ENCODE measurements around the gene TSSK6.

The TSSK6 gene

GRCh38 chr19:19552798-19553197, 37.5 kb upstream of the TSSK6 start:
- H3K27ac ChIP-seq (ENCODE audit: low read depth, low read length): no peak overlapping the region
- H3K27me3 ChIP-seq (ENCODE audit: control insufficient read depth in 1 of 2, insufficient read depth in 2 of 2, low read length in 2 of 2): peaks cover 0 to 6% of the 10 kb centered on the region in 2 donors
- H3K36me3 ChIP-seq (ENCODE audit: control insufficient read depth in 1 of 2, insufficient read depth in 2 of 2, low read length in 2 of 2): no peaks in the 10 kb centered on the region
- H3K4me3 ChIP-seq (ENCODE audit: low read depth in 1 of 2, low read length in 2 of 2): no peak overlapping the region
- no peak overlapping the region for H3K9ac ChIP-seq (ENCODE audit: low read depth in 1 of 2, low read length in 2 of 2)
- no peaks in the 10 kb centered on the region for H3K4me1 ChIP-seq (ENCODE audit: control insufficient read depth in 1 of 2, insufficient read depth in 2 of 2, low read length in 2 of 2)
- peaks cover 0 to 2% of the 10 kb centered on the region in 2 donors for H3K9me3 ChIP-seq (ENCODE audit: control insufficient read depth in 1 of 2, low read length in 2 of 2)

- H3K9me3 ChIP-seq (ENCODE audit: control insufficient read depth in 1 of 2, low read length in 2 of 2): peaks cover 0 to 2% of the 10 kb centered on the region in 2 donors
- no peak overlapping the region for H3K27ac ChIP-seq (ENCODE audit: low read depth, low read length)
Observed at GRCh38 chr19:19551853-19552192, 36.5 kb upstream of the TSSK6 start.

GRCh38 chr19:19550972-19551852, 35.9 kb upstream of the TSSK6 start:
- Histone ChIP-seq H3K27me3 (ENCODE audit: control insufficient read depth in 1 of 2, insufficient read depth in 2 of 2, low read length in 2 of 2) (peaks cover 4 to 13% of the 10 kb centered on the region in 2 donors), H3K36me3 (ENCODE audit: control insufficient read depth in 1 of 2, insufficient read depth in 2 of 2, low read length in 2 of 2) (no peaks in the 10 kb centered on the region), H3K27ac (ENCODE audit: low read depth, low read length) (no peak overlapping the region), H3K4me3 (ENCODE audit: low read depth in 1 of 2, low read length in 2 of 2) (no peak overlapping the region), H3K9ac (ENCODE audit: low read depth in 1 of 2, low read length in 2 of 2) (no peak overlapping the region), H3K9me3 (ENCODE audit: control insufficient read depth in 1 of 2, low read length in 2 of 2) (peaks cover 0 to 2% of the 10 kb centered on the region in 2 donors), H3K4me1 (ENCODE audit: control insufficient read depth in 1 of 2, insufficient read depth in 2 of 2, low read length in 2 of 2) (no peaks in the 10 kb centered on the region)

More at GRCh38 chr19:19551853-19552192, 36.5 kb upstream of the TSSK6 start:
- Histone ChIP-seq H3K9ac (ENCODE audit: low read depth in 1 of 2, low read length in 2 of 2) (no peak overlapping the region), H3K4me3 (ENCODE audit: low read depth in 1 of 2, low read length in 2 of 2) (no peak overlapping the region), H3K4me1 (ENCODE audit: control insufficient read depth in 1 of 2, insufficient read depth in 2 of 2, low read length in 2 of 2) (no peaks in the 10 kb centered on the region), H3K27me3 (ENCODE audit: control insufficient read depth in 1 of 2, insufficient read depth in 2 of 2, low read length in 2 of 2) (peaks cover 0 to 13% of the 10 kb centered on the region in 2 donors), H3K36me3 (ENCODE audit: control insufficient read depth in 1 of 2, insufficient read depth in 2 of 2, low read length in 2 of 2) (no peaks in the 10 kb centered on the region)

- H3K9ac ChIP-seq (ENCODE audit: low read depth in 1 of 2, low read length in 2 of 2): no peak overlapping the region
Observed at GRCh38 chr19:19550485-19550929, 35.2 kb upstream of the TSSK6 start.

GRCh38 chr19:19549804-19550464, 34.6 kb upstream of the TSSK6 start:
- Histone ChIP-seq H3K27me3 (ENCODE audit: control insufficient read depth in 1 of 2, insufficient read depth in 2 of 2, low read length in 2 of 2) (peaks cover 4 to 13% of the 10 kb centered on the region in 2 donors), H3K27ac (ENCODE audit: low read depth, low read length) (no peak overlapping the region), H3K4me1 (ENCODE audit: control insufficient read depth in 1 of 2, insufficient read depth in 2 of 2, low read length in 2 of 2) (no peaks in the 10 kb centered on the region), H3K9ac (ENCODE audit: low read depth in 1 of 2, low read length in 2 of 2) (no peak overlapping the region), H3K36me3 (ENCODE audit: control insufficient read depth in 1 of 2, insufficient read depth in 2 of 2, low read length in 2 of 2) (no peaks in the 10 kb centered on the region), H3K9me3 (ENCODE audit: control insufficient read depth in 1 of 2, low read length in 2 of 2) (peaks cover 0 to 2% of the 10 kb centered on the region in 2 donors), H3K4me3 (ENCODE audit: low read depth in 1 of 2, low read length in 2 of 2) (no peak overlapping the region)

More at GRCh38 chr19:19550485-19550929, 35.2 kb upstream of the TSSK6 start:
- Histone ChIP-seq H3K4me1 (ENCODE audit: control insufficient read depth in 1 of 2, insufficient read depth in 2 of 2, low read length in 2 of 2) (no peaks in the 10 kb centered on the region), H3K4me3 (ENCODE audit: low read depth in 1 of 2, low read length in 2 of 2) (no peak overlapping the region), H3K27ac (ENCODE audit: low read depth, low read length) (no peak overlapping the region), H3K36me3 (ENCODE audit: control insufficient read depth in 1 of 2, insufficient read depth in 2 of 2, low read length in 2 of 2) (no peaks in the 10 kb centered on the region), H3K9me3 (ENCODE audit: control insufficient read depth in 1 of 2, low read length in 2 of 2) (peaks cover 0 to 2% of the 10 kb centered on the region in 2 donors), H3K27me3 (ENCODE audit: control insufficient read depth in 1 of 2, insufficient read depth in 2 of 2, low read length in 2 of 2) (peaks cover 4 to 13% of the 10 kb centered on the region in 2 donors)

- Histone ChIP-seq H3K9ac (ENCODE audit: low read depth in 1 of 2, low read length in 2 of 2) (no peak overlapping the region), H3K4me3 (ENCODE audit: low read depth in 1 of 2, low read length in 2 of 2) (no peak overlapping the region), H3K27ac (ENCODE audit: low read depth, low read length) (no peak overlapping the region), H3K36me3 (ENCODE audit: control insufficient read depth in 1 of 2, insufficient read depth in 2 of 2, low read length in 2 of 2) (no peaks in the 10 kb centered on the region), H3K9me3 (ENCODE audit: control insufficient read depth in 1 of 2, low read length in 2 of 2) (peaks cover 0 to 2% of the 10 kb centered on the region in 2 donors), H3K4me1 (ENCODE audit: control insufficient read depth in 1 of 2, insufficient read depth in 2 of 2, low read length in 2 of 2) (no peaks in the 10 kb centered on the region), H3K27me3 (ENCODE audit: control insufficient read depth in 1 of 2, insufficient read depth in 2 of 2, low read length in 2 of 2) (peaks cover 4 to 13% of the 10 kb centered on the region in 2 donors)
Observed at GRCh38 chr19:19548915-19549759, 33.8 kb upstream of the TSSK6 start.

- H3K4me1 ChIP-seq (ENCODE audit: control insufficient read depth in 1 of 2, insufficient read depth in 2 of 2, low read length in 2 of 2): no peaks in the 10 kb centered on the region
- H3K4me3 ChIP-seq (ENCODE audit: low read depth in 1 of 2, low read length in 2 of 2): no peak overlapping the region
- H3K36me3 ChIP-seq (ENCODE audit: control insufficient read depth in 1 of 2, insufficient read depth in 2 of 2, low read length in 2 of 2): no peaks in the 10 kb centered on the region
- peaks cover 4 to 13% of the 10 kb centered on the region in 2 donors for H3K27me3 ChIP-seq (ENCODE audit: control insufficient read depth in 1 of 2, insufficient read depth in 2 of 2, low read length in 2 of 2)
- peaks cover 0 to 2% of the 10 kb centered on the region in 2 donors for H3K9me3 ChIP-seq (ENCODE audit: control insufficient read depth in 1 of 2, low read length in 2 of 2)
- no peak overlapping the region for H3K27ac ChIP-seq (ENCODE audit: low read depth, low read length)
- H3K9ac ChIP-seq (ENCODE audit: low read depth in 1 of 2, low read length in 2 of 2): no peak overlapping the region
Observed at GRCh38 chr19:19547674-19548336, 32.5 kb upstream of the TSSK6 start.

- H3K27me3 ChIP-seq (ENCODE audit: control insufficient read depth in 1 of 2, insufficient read depth in 2 of 2, low read length in 2 of 2): peaks cover 4 to 21% of the 10 kb centered on the region in 2 donors
- H3K4me3 ChIP-seq (ENCODE audit: low read depth in 1 of 2, low read length in 2 of 2): no peak overlapping the region
- no peaks in the 10 kb centered on the region for H3K4me1 ChIP-seq (ENCODE audit: control insufficient read depth in 1 of 2, insufficient read depth in 2 of 2, low read length in 2 of 2)
- H3K9me3 ChIP-seq (ENCODE audit: control insufficient read depth in 1 of 2, low read length in 2 of 2): peaks cover 0 to 2% of the 10 kb centered on the region in 2 donors
- no peak overlapping the region for H3K9ac ChIP-seq (ENCODE audit: low read depth in 1 of 2, low read length in 2 of 2)
- no peak overlapping the region for H3K27ac ChIP-seq (ENCODE audit: low read depth, low read length)
- H3K36me3 ChIP-seq (ENCODE audit: control insufficient read depth in 1 of 2, insufficient read depth in 2 of 2, low read length in 2 of 2): no peaks in the 10 kb centered on the region
Observed at GRCh38 chr19:19546751-19547162, 31.4 kb upstream of the TSSK6 start.

- H3K4me1 ChIP-seq (ENCODE audit: control insufficient read depth in 1 of 2, insufficient read depth in 2 of 2, low read length in 2 of 2): peaks cover 0 to 5% of the 10 kb centered on the region in 2 donors
- peaks cover 0 to 2% of the 10 kb centered on the region in 2 donors for H3K9me3 ChIP-seq (ENCODE audit: control insufficient read depth in 1 of 2, low read length in 2 of 2)
- no peak overlapping the region for H3K9ac ChIP-seq (ENCODE audit: low read depth in 1 of 2, low read length in 2 of 2)
- H3K27ac ChIP-seq (ENCODE audit: low read depth, low read length): no peak overlapping the region
- H3K4me3 ChIP-seq (ENCODE audit: low read depth in 1 of 2, low read length in 2 of 2): no peak overlapping the region
- H3K36me3 ChIP-seq (ENCODE audit: control insufficient read depth in 1 of 2, insufficient read depth in 2 of 2, low read length in 2 of 2): no peaks in the 10 kb centered on the region
- H3K27me3 ChIP-seq (ENCODE audit: control insufficient read depth in 1 of 2, insufficient read depth in 2 of 2, low read length in 2 of 2): peaks cover 4 to 27% of the 10 kb centered on the region in 2 donors
Observed at GRCh38 chr19:19545707-19546106, 30.4 kb upstream of the TSSK6 start.
